Upper lobe of right lung (tissue), 1 donor: ENCODE results near the gene LPP. TPM values are rescaled to one million over a fixed set of nuclear protein-coding genes. Genes with fewer than 3 reads are reported as not detected.

ENCODE experiments used
- ATAC-seq: fragments of 200-7000 bp; cut with Tn5 transposase; one replicate; pipeline ENCODE4 v1.9.1; 2020; ENCODE audit warnings: mild to moderate bottlenecking, moderate library complexity
- DNase-seq: peaks from one replicate; pipeline ENCODE4 v3.0.0-alpha.2; 2020
- H3K27ac ChIP-seq: fragments of 200-600 bp; one replicate; pipeline ENCODE4 v1.8.0; 2022
- H3K27me3 ChIP-seq: fragments of 200-600 bp; one replicate; pipeline ENCODE4 v1.8.0; 2022; ENCODE audit warnings: mild to moderate bottlenecking
- H3K36me3 ChIP-seq: fragments of 200-600 bp; one replicate; pipeline ENCODE4 v1.8.0; 2022
- H3K4me1 ChIP-seq: fragments of 200-600 bp; one replicate; pipeline ENCODE4 v1.8.0; 2022
- H3K4me3 ChIP-seq: fragments of 200-600 bp; one replicate; pipeline ENCODE4 v1.8.0; 2022; ENCODE audit warnings: mild to moderate bottlenecking
- H3K9me3 ChIP-seq: fragments of 200-600 bp; one replicate; pipeline ENCODE4 v1.8.0; 2022
- CTCF ChIP-seq: fragments of 200-600 bp; IDR thresholded peaks from one replicate; pipeline ENCODE4 v1.8.0; 2022; ENCODE audit warnings: antibody characterized with exemption
- intact Hi-C: fragments of 100-400 bp; cut with DNase I; formaldehyde crosslinking; loops from one replicate; pipeline ENCODE4 v1.11.0; 2022
- total RNA-seq: library from RNA; stranded (reverse); fragmentation: NEBNext Ultra II Directional; extraction: Animal tissue kit (Norgen Biotek cat#: 25700); gene quantifications from one replicate; pipeline ENCODE4 v1.2.1, GENCODE V29; 2021
- donor health status: DM: no; HTN: yes; CAD: no; lungs with severe emphysema.

LPP gene
- total RNA-seq, 1 donor from 2014 or later, result 191 TPM

DNA sequence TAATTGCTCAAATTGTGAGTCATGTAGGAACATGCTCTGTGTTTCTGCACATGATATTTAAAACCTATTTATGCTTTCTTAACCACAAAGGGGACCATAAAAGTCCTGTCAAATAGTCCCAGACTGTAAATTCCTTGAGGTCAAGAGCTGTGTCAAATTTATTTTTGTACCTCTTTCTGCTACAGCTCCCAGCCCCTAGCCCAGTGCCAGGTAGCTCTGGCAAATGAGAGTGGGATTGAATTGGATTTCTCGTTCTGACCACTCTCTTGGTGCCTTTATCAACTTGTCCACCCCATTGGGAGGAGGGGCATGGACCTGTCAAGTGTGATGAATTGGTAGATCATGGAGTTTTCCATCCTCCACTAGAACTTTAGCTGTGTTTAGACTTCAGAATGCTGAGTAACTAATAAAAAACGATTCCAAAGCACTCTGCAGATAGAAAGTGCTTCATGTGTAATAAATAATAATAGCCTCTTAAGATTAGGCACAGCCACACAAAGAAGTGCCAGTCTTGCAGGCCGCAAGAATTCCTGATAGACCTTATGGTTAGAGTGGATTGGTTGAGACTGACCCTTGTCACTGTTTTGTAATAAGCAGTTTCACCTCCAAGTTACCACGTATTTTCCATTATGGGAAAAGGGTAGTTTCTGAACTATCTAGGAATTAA, 120.4 kb downstream of the LPP start:
- Histone ChIP-seq H3K36me3 (no peaks in the 10 kb centered on the region), H3K4me3 (no peak overlapping the region), H3K9me3 (no peaks in the 10 kb centered on the region), H3K27ac (no peak overlapping the region), H3K4me1 (peaks cover 24% of the 10 kb centered on the region), H3K27me3 (no peaks in the 10 kb centered on the region)
- DNase-seq (no peak), ATAC-seq (no peak)
- no peak for TF ChIP-seq CTCF
- intact Hi-C loops, result no loop called here

GRCh38 chr3:188276375-188276774, 122.4 kb downstream of the LPP start:
- no peaks in the 10 kb centered on the region for H3K27me3 ChIP-seq
- ATAC-seq (no peak), DNase-seq (no peak)
- no peak overlapping the region for H3K4me3 ChIP-seq
- peaks cover 10% of the 10 kb centered on the region for H3K4me1 ChIP-seq
- H3K36me3 ChIP-seq, result no peaks in the 10 kb centered on the region
- no peak for TF ChIP-seq CTCF
- H3K27ac ChIP-seq, result no peak overlapping the region
- intact Hi-C loops, result no loop called here
- no peaks in the 10 kb centered on the region for H3K9me3 ChIP-seq

DNA sequence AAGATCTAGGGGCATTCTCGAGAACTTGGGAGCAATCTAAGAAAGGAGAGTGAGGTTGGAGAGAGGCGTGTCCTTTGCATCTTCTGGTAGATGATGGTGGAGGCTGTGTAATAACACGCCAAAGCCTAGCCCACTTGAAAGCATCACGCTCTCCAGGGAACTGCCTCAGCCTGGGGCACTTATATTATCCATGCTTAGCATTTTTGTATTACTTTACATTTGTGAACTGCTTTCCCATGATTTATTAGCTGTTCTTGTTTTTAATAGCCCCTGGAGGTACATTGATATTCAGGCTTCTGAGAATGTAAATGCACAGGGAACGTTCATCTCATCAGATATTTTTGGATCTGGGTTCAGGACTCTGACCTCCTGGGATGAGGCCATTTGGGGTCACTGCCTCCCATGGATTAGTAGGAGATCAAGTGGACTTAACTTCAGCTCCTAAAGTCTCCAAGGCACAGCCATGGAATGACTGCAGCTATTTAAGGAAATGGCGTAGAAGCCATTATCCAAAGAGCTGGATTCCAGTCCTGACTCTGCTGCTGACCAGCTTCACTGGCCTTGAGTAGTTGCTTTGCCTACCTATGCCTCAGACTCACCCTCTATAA, 124.9 kb downstream of the LPP start:
- TF ChIP-seq CTCF, result no peak
- H3K4me3 ChIP-seq, result no peak overlapping the region
- intact Hi-C loops, result no loop called here
- no peaks in the 10 kb centered on the region for H3K36me3 ChIP-seq
- H3K9me3 ChIP-seq, result no peaks in the 10 kb centered on the region
- ATAC-seq (no peak), DNase-seq (no peak)
- H3K27ac ChIP-seq, result no peak overlapping the region
- no peaks in the 10 kb centered on the region for H3K27me3 ChIP-seq
- H3K4me1 ChIP-seq, result peaks cover 17% of the 10 kb centered on the region

DNA sequence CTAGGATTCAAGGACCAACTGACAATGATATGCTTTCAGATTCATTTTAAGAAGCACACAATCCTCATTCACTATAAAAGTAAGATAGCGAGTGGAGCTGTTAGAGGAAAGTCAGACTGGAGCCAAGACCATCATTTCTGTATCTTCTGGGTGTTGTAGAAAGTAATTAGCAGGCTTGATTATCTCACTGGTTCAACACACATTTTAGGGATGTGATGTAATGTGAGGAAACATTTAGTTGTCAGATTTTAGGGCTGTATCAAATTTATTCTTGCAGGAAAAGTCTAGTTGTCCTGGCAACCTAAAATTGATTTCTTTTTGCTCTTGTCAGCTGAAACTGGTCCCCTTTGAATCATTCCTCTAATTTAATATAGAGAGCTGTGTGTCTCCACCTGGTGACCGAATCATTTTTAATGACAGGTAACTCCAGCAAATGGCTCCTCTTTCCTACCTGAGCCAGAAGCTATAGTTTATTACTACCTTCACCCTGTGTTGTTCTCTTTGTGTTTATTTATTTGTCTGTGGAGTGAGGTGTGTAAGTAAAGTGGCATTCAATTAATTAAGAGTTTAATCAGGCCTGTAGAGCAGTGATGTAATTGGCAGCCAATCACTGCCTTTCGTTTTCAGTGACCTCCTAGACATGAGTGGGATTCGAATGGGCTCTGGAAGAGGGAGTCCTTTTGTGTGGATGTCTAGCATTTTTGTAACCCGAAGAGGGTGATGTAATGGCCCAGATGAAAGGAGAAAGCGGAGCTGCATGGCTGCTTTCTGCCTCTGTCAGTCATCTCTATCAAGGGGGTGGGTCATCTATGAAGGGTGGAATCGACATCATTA, 125.8 kb downstream of the LPP start:
- no peaks in the 10 kb centered on the region for H3K36me3 ChIP-seq
- no peak for DNase-seq
- H3K9me3 ChIP-seq, result no peaks in the 10 kb centered on the region
- no peak overlapping the region for H3K27ac ChIP-seq
- no peak for TF ChIP-seq CTCF
- no peak for ATAC-seq
- intact Hi-C loops, result no loop called here
- H3K4me3 ChIP-seq, result no peak overlapping the region
- H3K4me1 ChIP-seq, result peaks cover 26% of the 10 kb centered on the region
- H3K27me3 ChIP-seq, result no peaks in the 10 kb centered on the region

GRCh38 chr3:188280627-188281026, 126.7 kb downstream of the LPP start:
- Histone ChIP-seq H3K36me3 (no peaks in the 10 kb centered on the region), H3K27me3 (no peaks in the 10 kb centered on the region), H3K9me3 (no peaks in the 10 kb centered on the region), H3K27ac (no peak overlapping the region), H3K4me3 (no peak overlapping the region), H3K4me1 (peaks cover 27% of the 10 kb centered on the region)
- intact Hi-C loops, result no loop called here
- no peak for ATAC-seq
- DNase-seq, result no peak
- TF ChIP-seq CTCF, result no peak
